K562 (cell line): ENCODE measurements around the gene TSSK6. TPM values are rescaled to one million over a fixed set of nuclear protein-coding genes. Genes with fewer than 3 reads are reported as not detected.

ENCODE experiments used
- OTX1 ChIP-seq: fragments of 450-650 bp; formaldehyde crosslinking; IDR thresholded peaks from 2 replicates; pipeline ENCODE4 v1.4.0; 2022; ENCODE audit warnings: mild to moderate bottlenecking
- PPARD ChIP-seq: fragments of 250-450 bp; sonication (Bioruptor Pico); IDR thresholded peaks from 2 replicates; pipeline ENCODE4 v1.8.0; 2022; ENCODE audit warnings: inconsistent platforms, mild to moderate bottlenecking, moderate library complexity
- ZBED1 ChIP-seq: IDR thresholded peaks from 2 replicates; pipeline ENCODE4 v1.6.1; 2014
- polyA plus RNA-seq, 8 experiments: library from polyadenylated mRNA; depleted of rRNA in 4 of 8; stranded (reverse) in 5 of 8; unstranded in 3 of 8; fragments of >200 nt; fragmentation: Nextera tagmentation in 2 of 8; fragmentation: Illumina TruSeq in 1 of 8; extraction: Ambion mirVana in 2 of 8; extraction: Trizol in 1 of 8; gene quantifications; 2 replicates each; pipeline versions ENCODE4 v1.2.1 to v1.2.3, GENCODE V29; 2011 to 2014; ENCODE audit warnings: inconsistent platforms in 1 of 8, missing spikeins in 1 of 8
- total RNA-seq, 7 experiments: library from RNA; depleted of rRNA in 6 of 7; stranded (reverse); fragments of >200 nt in 6 of 7; fragmentation: Illumina TruSeq in 2 of 7; extraction: Trizol in 2 of 7; gene quantifications; 2 replicates each; pipeline versions ENCODE4 v1.2.1 to v1.2.3, GENCODE V29; 2011 to 2021; ENCODE audit warnings: low replicate concordance in 1 of 7
- TF ChIP-seq, protein P1 (sequence below): fragments of 250-450 bp; sonication (Bioruptor Pico); IDR thresholded peaks from 2 replicates; pipeline ENCODE4 v1.8.0; 2021; ENCODE audit warnings: moderate library complexity, mild to moderate bottlenecking, inconsistent platforms
- TF ChIP-seq, protein P2 (sequence below), 2 experiments: fragments of 450-650 bp; IDR thresholded peaks; 2 replicates each; pipeline ENCODE4 v1.6.1; 2016
- TF ChIP-seq, protein P3 (sequence below): fragments of 450-650 bp; IDR thresholded peaks from one replicate; pipeline ENCODE4 v1.6.1; 2018; ENCODE audit warnings: mild to moderate bottlenecking, moderate library complexity; ENCODE audit not compliant: partially characterized antibody

The TSSK6 gene
- total and polyA plus RNA-seq, 9 of the 15 experiments (the other 6 are each of a cell fraction or from before 2014, with no cell fraction given): 0.21 to 2.6 (median 1.5) TPM; not detected in 3

- TF ChIP-seq, protein P1, sequence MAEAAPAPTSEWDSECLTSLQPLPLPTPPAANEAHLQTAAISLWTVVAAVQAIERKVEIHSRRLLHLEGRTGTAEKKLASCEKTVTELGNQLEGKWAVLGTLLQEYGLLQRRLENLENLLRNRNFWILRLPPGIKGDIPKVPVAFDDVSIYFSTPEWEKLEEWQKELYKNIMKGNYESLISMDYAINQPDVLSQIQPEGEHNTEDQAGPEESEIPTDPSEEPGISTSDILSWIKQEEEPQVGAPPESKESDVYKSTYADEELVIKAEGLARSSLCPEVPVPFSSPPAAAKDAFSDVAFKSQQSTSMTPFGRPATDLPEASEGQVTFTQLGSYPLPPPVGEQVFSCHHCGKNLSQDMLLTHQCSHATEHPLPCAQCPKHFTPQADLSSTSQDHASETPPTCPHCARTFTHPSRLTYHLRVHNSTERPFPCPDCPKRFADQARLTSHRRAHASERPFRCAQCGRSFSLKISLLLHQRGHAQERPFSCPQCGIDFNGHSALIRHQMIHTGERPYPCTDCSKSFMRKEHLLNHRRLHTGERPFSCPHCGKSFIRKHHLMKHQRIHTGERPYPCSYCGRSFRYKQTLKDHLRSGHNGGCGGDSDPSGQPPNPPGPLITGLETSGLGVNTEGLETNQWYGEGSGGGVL (CRISPR knock-in tag): no peak
- TF ChIP-seq PPARD (CRISPR knock-in tag) (no peak), ZBED1 (no peak), OTX1 (CRISPR knock-in tag) (no peak)
- TF ChIP-seq, protein P2, sequence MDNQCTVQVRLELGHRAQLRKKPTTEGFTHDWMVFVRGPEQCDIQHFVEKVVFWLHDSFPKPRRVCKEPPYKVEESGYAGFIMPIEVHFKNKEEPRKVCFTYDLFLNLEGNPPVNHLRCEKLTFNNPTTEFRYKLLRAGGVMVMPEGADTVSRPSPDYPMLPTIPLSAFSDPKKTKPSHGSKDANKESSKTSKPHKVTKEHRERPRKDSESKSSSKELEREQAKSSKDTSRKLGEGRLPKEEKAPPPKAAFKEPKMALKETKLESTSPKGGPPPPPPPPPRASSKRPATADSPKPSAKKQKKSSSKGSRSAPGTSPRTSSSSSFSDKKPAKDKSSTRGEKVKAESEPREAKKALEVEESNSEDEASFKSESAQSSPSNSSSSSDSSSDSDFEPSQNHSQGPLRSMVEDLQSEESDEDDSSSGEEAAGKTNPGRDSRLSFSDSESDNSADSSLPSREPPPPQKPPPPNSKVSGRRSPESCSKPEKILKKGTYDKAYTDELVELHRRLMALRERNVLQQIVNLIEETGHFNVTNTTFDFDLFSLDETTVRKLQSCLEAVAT (IDR thresholded peaks at IDR 0.05): no peak
- TF ChIP-seq, protein P3, sequence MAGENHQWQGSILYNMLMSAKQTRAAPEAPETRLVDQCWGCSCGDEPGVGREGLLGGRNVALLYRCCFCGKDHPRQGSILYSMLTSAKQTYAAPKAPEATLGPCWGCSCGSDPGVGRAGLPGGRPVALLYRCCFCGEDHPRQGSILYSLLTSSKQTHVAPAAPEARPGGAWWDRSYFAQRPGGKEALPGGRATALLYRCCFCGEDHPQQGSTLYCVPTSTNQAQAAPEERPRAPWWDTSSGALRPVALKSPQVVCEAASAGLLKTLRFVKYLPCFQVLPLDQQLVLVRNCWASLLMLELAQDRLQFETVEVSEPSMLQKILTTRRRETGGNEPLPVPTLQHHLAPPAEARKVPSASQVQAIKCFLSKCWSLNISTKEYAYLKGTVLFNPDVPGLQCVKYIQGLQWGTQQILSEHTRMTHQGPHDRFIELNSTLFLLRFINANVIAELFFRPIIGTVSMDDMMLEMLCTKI: no peak
These were observed 29.1 kb upstream of the TSSK6 start (continued) for GRCh38 chr19:19544257-19544953.
